Right renal cortex interstitium (tissue), 3 donors: ENCODE data around the gene PIPOX. TPM values are rescaled to one million over a fixed set of nuclear protein-coding genes. Genes with fewer than 3 reads are reported as not detected.

Source experiments
- DNase-seq, 3 donors: peaks; one replicate each; pipeline ENCODE4 v3.0.0-alpha.2; 2013; ENCODE audit warnings: low read depth in 3 of 3, low spot score in 2 of 3
- polyA plus RNA-seq, 3 donors: library from polyadenylated mRNA; unstranded; fragments of 120-200 nt; gene quantifications; one replicate each; pipeline ENCODE4 v1.2.1, GENCODE V29; 2013; ENCODE audit not compliant: insufficient read length in 3 of 3

PIPOX gene
- polyA plus RNA-seq, 3 donors: 6.5 to 12.7 (median 7.8) TPM

DNA sequence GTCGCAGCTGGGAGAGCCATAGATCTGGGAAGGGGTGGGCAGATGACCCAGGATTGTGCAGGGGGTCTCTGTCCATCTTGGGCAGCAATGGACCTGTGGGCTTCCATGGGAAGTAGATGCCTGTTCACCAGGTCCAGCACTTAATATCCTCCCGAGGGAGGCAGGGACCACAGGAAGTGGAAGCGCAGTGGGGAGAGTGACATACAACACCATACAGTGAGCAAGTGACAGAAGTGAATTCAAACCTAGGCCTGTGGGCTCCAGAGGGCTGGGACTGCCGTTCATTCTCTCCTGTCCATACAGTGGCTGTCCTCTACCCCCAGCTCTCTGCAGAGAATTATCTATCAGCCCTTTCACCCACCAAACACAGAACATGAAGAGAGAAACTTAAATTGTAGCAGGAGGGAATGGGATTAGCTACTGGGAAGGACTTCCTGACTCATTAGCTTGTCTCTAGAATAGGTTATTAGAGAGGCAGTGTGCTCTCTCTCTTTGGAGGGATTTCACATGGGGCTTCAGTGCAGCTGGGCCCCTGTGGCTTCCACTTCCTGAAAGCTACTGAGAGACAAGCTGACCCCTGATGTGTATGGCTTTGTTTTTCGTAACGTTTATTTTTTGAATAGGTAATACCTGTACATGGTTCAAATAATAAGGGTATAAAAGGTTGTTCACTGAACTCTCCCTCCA lies 24.0 kb upstream of the PIPOX start:
- no peak for DNase-seq

GRCh38 chr17:29019475-29020181 lies 23.3 kb upstream of the PIPOX start:
- no peak for DNase-seq

DNA sequence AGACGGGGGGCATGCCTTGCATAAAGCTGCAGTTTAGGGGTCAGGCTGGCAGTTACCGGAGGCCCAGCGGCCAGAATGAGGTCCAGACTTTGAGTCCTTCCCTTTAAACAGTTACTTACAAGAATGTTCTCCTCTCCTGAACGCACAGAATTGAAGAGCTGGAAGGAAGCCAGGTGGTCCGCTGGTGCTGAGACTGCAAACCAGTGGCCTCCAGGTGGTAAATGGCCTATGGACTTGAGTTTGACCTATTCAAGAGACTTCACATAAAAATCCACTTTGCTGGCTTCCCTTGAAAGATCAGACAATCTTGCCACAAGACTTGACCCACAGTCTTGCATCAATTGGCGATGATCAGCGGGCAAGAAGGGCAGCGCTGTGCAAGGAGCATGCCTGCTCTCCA lies 22.4 kb upstream of the PIPOX start:
- no peak for DNase-seq

GRCh38 chr17:29021226-29021625 lies 21.7 kb upstream of the PIPOX start:
- no peak for DNase-seq

DNA sequence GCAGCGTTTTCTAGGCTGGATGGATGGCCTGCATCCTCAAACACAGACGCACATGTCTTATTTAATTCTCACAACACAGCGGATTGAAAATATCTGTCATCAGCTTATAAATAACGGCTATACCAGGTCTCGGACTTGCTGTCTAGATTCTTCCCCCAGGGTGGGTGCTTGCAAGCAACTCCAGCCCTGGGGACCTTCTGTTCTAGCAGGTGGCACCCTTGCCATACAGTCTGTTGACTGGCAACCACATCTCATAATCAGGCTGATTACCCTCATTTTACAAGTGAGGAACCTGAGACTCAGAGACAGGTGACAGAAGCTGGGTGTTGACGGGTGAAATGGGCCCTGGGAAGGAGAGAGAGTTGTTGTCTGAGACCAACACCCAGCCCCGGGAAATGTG lies 20.9 kb upstream of the PIPOX start:
- DNase-seq: no peak

DNA sequence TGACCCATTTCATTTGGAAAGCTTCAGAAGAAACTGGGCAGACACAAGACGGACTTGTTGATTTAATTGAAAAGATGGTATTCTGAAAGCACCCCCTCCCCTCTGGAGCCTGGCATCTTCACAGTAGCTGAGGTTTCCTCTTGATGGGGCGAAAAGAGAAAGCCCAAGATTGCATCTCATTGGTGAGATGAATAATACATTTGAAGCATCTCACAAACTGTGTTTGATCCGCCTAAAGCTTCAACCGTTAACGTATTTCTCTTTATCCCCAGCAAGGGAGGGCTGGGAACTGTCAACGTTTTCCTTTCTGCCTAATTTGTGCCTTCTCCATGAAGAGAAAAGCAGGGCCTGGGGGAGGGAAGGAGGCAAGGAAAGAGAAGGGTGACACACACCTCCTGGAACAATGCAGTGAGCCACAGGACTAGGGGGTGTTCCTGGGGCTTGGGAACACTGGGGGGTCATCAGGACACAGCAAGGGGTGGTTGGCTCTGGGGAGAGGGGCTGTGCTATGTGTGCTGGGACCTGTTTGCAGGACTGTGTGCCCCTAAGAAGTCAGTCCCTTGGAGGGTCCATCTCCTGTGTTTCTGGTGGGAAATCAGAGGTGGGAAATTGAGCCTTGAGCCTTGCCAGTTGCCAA lies 18.5 kb upstream of the PIPOX start:
- no peak for DNase-seq

GRCh38 chr17:29031488-29031887 lies 11.5 kb upstream of the PIPOX start:
- DNase-seq: no peak

GRCh38 chr17:29032013-29032856 lies 10.7 kb upstream of the PIPOX start:
- DNase-seq: no peak

GRCh38 chr17:29032857-29033197 lies 10.1 kb upstream of the PIPOX start:
- no peak for DNase-seq

GRCh38 chr17:29034510-29034909 lies 8.4 kb upstream of the PIPOX start:
- DNase-seq: no peak

DNA sequence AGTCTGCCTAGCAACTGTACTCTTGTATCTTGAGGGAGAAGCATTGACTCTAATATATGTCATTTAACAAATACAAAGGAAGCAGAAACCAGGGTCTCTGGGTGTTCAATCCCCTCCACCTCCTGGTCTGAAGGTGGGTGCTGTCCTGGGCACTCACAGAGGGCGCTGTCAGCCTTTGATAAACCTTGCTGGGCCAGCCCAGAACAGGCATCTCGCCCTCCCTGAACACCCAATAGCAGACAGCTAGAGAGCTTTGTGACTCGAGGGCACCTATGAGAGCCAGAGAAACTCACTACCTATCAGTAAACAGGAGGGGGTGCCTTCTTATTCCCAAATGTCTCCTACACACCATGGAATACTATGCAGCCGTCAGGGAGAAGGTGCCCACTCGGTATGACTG lies 6.4 kb upstream of the PIPOX start:
- no peak for DNase-seq

DNA sequence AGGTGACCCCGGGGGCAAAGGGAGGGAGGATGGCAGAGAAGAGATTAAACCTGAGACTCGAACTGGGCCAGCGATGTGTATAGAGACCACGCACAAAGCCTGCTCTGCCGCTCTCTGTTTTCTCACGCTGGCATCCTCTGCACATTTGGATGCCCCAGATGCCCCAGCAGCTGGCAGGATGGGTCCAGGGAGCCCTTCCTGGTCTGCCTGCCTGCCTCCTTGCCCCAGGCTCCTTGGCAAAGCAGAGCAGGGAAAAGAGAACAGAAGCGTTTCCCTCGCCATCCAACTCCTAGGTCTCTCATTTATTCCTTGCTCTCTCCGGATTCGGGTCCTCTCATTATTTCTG lies 5.2 kb upstream of the PIPOX start:
- no peak for DNase-seq

GRCh38 chr17:29038085-29038795 lies 4.7 kb upstream of the PIPOX start:
- no peak for DNase-seq

DNA sequence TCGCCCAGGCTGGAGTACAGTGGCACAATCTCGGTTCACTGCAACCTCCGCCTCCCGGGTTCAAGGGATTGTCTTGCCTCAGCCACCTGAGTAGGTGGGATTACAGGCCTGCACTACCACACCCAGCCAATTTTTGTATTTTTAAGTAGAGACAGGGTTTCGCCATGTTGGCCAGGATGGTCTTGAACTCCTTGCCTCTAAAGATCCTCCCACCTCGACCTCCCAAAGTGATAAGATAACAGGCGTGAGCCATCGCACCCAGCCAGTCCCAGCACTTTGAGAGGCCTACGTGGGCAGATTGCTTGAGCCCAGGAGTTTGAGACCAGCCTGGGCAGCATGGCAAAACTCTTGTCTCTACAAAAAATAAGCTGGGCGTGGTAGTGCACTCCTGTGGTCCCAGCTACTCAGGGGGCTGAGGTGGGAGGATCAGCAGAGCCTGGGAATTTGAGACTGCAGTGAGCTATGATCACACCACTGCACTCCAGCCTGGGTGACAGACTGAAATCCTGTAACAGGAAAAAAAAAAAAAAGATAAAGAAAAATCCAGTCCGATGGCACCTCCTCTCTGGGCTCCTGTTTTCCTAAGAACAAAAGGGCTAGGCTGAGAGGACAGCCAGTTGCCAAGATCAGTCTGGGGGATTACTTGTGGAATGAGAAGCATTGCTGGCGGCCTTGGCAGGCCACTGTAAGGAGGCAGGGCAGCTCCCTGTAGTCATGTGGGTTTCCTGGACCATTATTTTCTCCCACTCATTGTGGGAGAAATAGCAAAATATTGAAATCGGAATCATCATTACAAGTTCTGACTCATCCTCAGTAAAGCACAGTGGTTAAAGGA lies 3.0 kb upstream of the PIPOX start:
- DNase-seq: no peak

GRCh38 chr17:29041091-29041490 lies 1.9 kb upstream of the PIPOX start:
- DNase-seq: no peak

- no peak for DNase-seq
Measured at GRCh38 chr17:29041571-29041970, 1.4 kb upstream of the PIPOX start.

GRCh38 chr17:29042026-29042678 lies 789 bp upstream of the PIPOX start:
- DNase-seq: no peak

GRCh38 chr17:29043539-29044145 lies 701 bp downstream of the PIPOX start:
- DNase-seq: no peak

DNA sequence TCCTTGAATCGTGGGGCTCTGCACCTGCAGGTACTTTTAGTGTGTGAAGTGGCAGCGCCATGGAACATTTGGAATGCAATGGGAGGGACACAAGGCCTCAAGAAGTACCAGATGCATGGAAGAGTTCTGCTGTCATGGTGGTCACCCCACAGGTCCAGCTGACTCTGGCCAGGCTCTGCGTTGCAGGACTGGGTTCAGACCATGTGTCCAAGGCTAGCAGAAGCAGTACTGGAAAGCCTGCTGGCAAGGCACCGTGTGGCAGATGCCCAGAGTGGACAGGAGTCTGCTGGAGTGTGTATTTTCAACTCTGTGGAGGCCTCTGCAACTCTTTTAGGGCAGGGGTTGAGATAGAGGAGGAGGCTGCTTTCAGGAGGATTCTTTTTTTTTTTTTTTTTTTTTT lies 2.1 kb downstream of the PIPOX start:
- no peak for DNase-seq
